DOHH2 (cell line): ENCODE results near the gene HRH1.

Experiments used
- EZH2phosphoT487 ChIP-seq: fragments of 200-600 bp; sonication (generic); IDR thresholded peaks from 2 replicates; pipeline ENCODE4 v1.6.1; 2017; ENCODE audit warnings: borderline replicate concordance, mild to moderate bottlenecking, antibody characterized with exemption, low read length, moderate library complexity, mixed read lengths
- TF ChIP-seq, protein P1 (sequence below): fragments of 200-600 bp; sonication (generic); IDR thresholded peaks from one replicate; pipeline ENCODE4 v1.5.1; 2014; ENCODE audit warnings: antibody characterized with exemption, mild to moderate bottlenecking, low read depth, low read length; ENCODE audit not compliant: poor library complexity, severe bottlenecking

DNA sequence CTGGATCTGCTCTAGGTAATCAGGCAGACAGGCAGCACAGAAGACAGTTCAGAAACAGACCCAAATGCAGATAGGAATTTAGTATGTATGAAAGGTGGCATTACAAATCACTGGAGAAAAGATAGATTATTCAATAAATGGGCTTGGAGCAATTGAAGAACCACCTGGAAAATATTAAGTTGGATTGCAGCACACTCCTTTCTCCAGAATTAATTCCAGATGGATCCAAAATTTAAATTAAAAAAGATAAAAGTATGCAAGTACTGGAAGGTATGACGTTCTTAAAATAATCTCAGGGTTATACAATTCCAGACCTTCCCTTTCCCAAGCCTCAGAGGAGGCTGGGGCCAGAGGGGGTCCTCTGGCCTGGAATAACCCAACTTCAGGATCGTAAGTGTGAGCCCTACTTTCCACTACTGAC is 32.5 kb downstream of the HRH1 start:
- TF ChIP-seq, protein P1, sequence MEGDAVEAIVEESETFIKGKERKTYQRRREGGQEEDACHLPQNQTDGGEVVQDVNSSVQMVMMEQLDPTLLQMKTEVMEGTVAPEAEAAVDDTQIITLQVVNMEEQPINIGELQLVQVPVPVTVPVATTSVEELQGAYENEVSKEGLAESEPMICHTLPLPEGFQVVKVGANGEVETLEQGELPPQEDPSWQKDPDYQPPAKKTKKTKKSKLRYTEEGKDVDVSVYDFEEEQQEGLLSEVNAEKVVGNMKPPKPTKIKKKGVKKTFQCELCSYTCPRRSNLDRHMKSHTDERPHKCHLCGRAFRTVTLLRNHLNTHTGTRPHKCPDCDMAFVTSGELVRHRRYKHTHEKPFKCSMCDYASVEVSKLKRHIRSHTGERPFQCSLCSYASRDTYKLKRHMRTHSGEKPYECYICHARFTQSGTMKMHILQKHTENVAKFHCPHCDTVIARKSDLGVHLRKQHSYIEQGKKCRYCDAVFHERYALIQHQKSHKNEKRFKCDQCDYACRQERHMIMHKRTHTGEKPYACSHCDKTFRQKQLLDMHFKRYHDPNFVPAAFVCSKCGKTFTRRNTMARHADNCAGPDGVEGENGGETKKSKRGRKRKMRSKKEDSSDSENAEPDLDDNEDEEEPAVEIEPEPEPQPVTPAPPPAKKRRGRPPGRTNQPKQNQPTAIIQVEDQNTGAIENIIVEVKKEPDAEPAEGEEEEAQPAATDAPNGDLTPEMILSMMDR, result no peak
- TF ChIP-seq EZH2phosphoT487, result no peak
